HUDEP-2 (cell line): ENCODE results near the gene EDAR.

Experiments
- DNase-seq, 76 experiments: peaks; one replicate each; lab custom pipeline; 2025; ENCODE audit not compliant: unreplicated experiment in 76 of 76; lab: John Stamatoyannopoulos, UW

Gene EDAR

DNA sequence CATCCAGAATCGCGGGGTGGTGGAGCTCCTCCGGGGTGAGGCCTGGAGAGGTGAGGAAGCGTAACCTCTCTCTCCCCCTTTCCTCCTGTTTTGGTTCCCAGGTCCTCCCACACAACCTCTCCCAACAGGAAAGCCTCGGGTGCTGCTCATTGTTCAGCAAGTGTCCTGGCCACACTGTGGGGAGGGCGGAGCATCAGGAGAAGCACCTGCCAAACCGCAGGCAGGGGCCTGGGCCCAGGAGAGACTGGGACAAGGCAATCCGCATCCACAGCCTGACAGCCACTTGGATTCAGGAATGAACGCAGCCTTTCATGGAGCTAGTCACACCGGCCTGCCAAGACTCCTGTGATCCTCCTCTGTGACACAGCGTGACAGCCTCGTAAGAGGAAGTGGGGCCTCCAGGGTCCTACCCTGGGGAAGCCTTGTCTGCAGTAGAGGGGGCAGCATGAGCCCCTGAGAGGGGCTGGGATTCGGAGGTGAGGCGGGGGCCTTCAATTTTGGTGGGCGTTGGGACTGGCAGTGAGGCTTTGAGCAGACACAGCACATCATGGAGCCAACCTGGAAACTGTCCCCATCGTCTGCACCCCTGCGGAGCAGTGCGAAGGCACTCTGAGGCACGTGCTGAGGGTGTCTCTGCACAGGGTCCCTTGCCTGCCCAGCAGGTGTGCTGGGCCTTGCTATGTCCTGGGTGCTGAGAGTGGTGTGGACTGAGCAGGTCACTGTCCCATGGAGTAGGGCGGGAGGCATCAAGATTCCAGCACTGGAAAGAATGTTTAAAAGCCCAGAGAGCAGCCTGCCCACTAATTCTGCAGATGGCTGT lies 62.2 kb downstream of the EDAR start:
- no peak for DNase-seq

DNA sequence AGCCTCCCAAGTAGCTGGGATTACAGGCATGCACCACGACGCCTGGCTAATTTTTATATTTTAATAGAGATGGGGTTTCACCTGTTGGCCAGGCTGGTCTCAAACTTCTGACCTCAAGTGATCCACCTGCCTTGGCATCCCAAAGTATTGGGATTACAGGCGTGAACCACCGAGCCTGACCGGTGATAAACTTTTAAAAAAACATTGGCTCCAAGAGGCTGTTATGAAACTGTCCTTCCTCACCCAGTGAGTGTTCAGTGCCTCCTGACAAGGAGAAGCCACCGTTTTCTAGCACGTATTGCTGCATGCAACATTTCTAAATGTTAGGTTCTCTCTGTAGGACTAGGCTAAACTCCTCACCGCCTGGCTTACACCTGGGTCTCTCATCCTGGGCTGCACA lies 63.3 kb downstream of the EDAR start:
- no peak for DNase-seq

DNA sequence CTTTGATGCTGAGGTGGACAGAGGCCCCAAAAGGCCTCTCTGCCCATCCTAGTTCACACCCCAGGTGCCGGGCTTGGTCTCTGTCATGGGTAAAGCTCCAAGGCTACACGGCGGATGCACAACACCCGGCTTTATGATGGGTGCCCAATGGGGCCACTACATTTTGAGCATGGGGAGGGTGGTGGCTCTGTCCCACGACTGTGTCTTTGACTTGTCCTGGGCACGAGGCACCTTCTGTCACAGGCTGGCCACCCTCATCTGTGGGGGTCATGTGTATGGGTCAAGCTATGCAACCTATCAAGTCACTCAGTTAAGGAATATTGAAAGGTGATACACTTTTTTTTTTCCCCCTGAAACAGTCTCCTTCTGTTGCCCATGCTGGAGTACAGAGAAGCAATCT lies 63.7 kb downstream of the EDAR start:
- no peak for DNase-seq

DNA sequence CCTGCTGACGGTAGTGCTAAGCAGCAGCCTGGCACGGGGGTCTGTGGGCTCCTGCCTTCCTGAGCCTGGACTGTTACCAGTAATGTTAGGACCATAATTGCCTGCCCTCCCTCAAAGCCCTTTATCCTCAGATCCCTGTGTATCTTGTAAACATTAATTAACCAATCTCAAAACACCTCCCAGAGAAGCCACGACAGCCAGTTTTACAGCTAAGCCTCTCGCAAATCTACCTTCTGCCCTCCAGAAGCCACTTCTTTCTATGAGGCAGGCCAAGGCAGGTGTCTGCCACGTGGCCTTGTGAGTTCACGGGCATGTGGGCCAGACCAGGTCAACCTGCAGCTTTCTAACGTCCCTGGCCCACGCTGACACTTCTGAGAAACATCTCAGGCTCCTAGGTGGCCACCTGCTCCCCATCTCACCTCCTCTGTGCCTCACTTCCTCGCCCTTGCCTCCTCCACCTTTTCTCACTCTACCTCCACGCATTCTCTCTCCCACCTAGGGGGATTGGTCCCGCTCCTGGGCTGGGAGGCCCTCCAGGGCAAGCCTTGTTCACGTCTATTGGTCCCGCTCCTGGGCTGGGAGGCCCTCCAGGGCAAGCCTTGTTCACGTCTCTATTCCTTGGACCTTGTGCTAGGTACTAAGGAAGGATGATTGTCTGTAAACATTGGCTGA lies 64.3 kb downstream of the EDAR start:
- no peak for DNase-seq

DNA sequence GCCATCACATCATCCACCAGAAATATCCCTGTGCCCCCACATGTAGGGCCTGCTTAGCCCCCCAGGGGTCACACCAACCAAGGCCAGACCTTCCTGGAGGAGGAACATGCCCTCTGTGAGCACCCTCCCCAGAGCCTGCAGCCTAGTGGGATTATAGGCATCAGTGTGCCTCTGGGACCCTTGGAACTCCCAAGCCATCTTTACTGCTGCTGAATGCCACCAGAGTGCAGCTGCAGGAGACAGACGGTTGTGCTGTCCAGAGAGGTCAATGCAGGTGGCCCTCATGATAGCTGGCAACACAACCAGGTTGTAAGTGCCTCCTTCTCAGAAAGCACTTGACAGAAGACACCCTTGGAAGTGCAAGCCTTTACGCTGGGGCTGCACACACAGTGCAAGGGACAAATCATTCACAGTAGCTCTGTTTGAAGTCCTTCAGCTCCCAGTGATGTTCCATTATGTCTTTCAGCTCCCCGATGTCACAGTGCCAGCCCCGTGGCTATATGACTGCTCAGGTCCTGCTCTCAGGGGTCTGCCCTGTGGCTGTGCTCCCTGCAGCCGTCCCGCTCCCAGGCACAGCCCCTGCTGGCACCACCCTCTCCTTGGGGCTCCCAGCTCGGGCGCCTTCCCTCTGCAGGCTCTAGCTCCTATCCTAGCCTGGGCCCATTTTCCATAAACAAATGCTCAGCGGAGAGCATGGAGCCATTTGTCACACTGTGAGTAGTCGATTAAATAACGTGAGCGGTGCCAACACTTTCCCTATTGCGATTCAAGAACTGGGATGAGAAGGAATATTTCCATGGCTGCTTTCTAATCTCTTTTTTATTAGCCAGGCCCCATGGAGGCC lies 65.1 kb downstream of the EDAR start:
- no peak for DNase-seq

DNA sequence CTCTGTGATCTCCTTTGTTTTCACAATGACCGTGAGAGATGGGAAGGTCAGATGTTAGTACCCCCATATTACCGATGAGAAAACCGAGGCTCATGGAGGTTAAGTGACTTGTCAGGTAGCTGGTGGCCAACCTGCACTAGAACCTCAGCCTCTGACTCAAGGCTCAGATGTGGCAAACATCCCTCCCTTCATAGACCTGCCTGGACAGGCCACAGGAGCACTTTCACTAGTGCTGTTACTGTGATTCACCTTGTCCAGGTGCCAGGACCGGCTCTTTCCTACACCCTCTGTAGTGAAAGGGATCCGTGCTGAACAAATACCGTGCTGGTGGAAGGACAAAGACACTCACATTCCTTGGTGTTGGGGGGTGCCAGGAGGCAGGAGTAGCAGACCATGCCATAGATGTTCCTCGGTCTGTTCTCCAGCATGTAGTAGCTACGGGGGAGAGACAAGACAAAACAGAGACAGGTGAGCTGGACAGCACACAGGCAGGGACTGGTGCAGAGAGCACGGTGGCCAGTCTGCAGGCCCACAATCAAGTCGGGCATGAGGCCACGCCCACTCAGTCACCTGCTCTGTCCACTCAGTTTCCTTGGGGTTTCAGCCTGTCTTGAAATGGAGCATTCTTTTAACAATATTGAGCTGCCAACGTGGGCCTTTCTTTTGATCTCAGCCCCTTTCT lies 65.9 kb downstream of the EDAR start:
- DNase-seq = no peak

DNA sequence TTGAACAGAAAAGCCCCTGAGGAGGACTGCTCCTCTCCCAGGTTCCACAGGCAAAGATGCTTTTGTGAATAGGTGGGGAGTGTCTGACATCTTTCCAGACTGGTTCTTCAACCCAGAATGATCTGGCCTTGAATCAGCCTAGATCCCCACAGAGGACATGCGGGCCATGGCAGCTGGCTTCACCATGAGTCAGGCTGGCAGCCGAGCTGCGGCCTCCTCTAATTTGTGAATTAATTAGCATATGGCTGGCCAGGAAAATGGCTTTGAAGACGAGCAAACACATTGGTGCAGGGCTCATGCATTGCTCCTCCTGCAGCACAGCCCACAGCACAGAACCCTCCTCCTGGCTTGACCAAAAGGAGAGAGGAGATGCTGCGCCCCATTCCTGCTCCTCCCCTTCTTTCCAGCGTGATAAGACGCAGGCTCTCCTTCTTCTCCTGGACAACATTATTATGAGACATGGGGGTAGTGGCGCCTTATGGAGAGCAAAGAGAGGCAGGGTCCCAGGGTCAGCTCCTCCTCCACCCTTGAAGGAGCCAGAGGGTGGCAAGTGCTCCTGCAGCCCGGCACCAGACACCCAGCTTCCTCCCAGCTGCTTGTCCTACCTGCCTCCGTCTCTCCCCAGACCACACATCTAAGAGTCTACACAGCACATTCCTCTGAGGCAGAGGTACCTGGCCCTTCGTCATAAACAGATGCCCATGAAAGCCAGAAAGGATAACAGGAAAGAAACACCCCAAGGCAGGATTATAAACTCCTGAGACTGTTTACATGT lies 66.7 kb downstream of the EDAR start:
- no peak for DNase-seq

DNA sequence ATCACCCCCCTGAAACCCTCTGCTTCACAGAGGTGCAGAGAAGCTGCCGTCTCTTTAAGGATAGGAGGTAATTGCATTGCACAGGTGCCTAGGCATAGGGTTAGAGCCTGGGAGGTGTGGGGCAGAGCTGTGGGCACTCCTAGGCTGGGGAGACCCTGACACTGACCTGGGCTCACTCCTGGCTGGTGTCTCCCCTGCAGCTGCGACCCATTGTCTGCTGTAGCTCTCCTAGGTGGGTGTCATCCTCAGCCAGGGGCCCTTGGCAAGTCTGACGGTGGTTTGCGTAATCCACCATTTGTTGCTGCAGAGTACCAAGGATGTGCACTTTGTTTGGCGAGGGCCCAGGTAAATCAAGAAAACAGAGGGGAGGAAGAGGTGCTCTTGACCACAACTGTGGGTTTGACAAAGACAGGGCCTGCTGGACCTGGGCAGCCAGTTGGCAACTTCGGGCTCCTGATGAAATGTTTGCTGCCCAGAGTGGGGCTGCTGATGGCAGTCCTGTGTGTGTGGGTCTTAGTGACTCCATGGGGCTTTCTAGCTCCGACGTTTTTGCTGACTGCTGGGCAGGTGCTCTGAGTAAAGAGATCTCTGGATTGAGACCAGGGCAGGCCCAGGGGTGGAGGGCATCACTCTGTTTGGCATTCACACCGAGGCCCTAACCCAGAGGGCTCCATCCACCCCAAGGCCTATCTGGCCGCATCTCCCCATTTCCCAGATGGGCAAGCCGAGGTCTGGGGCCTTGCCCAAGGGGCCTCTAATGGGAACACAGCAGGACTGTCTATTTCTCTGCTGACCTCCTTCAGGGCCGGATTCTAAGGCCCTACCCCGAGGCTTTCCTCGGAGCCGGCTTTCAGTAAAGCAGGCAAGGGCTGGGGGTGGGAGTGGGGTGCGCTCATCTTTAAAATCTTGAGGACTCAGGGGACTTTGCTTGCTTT lies 67.7 kb downstream of the EDAR start:
- DNase-seq = no peak

DNA sequence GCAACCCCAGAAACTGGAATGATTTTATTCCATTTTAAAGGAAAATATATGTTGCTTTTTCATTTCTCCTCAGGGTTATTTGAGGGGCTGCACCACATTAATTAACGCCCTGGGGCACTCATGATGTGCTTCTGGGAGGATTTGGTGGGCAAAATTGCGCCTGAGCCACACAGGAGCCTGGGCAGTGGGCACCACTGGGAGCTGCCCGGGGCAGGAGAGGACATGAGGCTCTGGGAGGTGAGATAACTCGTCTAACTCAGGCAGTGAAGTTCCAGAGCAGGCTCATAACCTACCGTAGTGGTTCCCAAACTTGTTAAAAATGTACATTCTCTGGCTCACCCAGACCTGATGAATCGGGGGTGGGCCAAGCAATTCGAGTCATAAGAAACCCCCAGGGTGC lies 68.3 kb downstream of the EDAR start:
- DNase-seq = no peak

DNA sequence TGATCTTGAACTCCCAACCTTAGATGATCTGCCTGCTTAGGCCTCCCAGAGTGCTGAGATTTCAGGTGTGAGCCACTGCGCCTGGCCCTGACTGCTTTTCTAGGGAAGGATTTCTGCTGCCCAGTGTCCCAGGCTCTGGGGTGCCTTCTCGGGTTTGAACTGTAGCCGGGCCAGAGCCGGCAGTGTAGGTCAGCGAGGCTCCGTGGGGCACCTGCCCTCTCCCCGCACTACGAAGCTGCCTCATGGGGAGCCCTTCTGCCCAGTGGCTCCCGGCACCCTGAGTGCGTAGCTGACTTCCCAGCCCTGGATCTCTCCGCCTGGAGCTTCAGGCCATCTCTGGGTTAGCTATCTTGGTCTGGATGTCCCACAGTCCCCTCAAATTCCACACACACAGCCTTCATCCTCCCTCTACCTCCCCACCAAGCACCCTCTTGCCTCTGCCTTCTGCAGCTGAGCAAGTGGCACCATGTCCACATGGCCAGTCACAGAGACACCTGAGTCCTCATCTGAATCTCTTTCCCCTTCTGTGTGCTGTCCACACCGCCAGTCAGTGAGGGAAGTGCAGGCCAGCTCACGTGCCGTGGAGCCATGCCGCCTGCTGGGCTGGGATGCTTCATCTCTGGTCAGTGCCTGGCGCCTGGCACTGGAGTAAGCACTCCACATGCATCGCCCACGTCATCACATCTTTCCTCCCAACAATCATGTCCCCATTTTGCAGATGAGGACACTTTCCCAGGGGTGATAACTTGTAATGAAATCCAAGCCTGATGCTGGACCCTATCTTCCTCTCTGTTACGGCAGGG lies 69.2 kb downstream of the EDAR start:
- DNase-seq = no peak

DNA sequence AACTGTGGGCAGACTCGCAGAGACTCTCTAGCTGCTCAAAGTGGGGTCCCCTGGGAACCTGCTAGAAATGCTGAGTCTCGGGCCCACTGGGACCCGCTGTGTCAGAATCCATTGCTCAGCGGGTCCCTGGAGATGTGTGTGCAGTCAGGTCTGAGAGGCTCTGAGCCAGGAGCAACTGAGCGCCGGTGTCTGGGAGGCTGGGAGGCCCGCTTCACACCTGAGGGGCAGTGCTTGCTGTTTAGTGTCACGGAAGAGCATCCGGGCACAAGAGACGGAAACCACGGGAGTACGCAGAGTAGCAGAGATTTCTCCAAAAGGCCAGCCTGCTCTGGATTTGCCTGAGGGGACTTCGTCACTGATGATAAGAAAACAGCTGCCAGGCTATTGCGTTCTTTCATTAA lies 70.1 kb downstream of the EDAR start:
- DNase-seq = no peak

DNA sequence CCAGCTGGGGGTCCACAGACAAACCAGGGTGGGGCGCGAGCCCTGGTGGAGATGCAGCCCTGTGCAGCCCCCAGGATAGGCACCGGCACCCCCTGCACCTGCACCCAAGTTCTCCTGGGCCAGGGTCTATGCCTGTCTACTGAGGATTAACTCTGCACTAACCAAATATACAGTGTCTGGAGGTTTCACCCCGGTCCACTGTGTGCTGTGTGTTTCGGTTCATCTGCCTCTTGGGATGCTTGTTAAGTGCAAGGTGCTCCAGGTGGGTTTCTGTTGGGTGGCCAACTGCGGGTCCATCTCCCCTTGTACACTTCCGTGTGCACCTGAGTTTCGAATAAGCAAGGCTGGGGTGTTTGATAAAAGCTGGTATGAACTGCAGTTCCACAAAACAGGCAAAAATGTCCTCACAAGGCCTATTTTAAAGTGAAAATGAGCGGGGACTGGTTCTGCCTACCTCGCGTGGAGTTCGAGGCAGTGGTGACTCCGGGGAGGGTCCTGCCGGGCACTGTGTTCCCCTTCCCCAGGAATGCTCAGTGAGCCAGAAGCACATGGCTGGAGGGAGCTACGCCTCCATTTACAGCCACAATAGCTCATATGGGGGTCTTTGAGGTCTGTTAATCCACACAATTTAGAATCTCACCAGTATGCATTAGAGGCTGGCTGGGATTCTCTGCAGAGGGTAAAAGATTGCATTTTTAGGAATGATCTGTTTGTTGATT lies 70.7 kb downstream of the EDAR start:
- DNase-seq = no peak

DNA sequence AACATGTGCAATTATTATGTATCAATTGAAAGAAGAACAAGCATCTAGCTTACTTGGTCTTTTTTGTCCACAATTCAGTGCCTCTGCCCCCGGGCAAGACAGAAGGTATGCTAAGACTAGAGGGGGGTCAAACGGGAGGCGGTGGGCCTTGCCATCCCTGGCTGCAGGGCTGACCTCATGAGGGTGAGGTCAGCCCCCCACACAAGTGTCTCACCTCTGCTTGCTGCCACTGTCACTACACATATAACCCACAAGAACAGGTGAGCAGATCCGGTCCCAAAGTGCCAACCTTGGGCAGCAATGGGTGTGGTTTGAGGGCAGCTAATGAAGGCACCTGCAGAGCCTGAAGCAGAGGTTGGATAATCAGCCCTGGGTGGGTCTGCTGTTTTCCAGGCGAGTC lies 71.5 kb downstream of the EDAR start:
- no peak for DNase-seq

DNA sequence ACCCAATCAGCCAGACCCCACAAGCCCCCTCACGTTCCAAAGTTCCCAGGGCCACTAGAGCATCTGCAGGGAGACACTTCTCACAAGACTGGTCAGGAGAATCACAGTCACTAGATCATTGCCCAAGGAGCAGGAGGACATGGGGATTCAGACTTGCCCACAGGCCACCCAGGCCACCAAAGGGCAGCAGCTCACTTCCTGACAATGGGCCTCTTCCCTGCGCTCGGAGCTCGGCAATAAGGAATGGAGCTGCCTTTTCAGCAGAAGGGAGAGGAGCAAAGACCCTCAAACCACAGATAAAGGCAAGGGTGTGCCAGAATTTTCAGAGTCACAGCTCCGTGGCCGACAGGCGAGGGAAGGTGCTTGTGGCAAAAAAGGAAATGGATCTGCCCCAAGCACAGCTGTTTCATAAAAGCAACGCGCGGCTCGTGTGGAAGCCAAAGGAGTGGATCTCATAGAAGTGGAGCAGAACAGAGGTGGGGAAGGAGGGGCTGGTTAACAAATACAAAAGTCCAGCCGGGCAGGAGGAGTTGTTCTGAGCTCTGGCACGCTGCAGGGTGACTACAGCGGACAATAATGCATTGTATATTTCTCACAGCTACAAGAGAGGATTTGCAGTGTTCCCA lies 72.1 kb downstream of the EDAR start:
- no peak for DNase-seq

DNA sequence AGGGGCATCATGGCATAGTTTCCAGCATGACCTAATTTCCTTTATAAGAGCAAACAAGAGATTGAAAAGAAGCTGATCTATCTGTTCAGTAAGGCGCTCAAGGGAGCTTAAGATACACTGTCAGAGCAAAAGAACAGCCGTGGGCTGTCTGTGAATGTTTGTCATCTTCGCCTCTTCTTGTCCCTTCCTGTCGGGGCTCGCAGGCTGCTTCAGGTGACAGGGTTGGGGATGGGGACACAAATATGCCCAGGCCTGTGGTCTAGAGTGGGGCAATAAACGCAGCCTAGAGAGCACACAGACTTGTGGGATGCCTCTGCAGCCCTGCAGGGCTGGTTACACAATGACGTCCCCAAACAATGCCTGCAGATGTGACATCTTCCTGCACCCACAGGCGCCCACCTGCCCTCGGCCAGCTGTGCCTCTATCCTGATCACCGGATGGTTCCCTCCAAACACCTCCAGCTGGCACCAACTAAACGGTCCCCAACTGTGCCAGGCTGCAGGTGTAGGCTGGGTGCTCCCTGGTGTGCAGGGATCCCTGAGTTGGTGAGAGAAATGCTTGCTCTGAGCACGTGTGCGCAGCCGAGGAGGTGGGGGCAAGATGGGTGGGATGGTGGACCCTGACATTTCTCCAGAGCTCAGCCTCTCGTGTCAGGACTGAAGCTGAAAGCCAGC lies 72.8 kb downstream of the EDAR start:
- DNase-seq = no peak

DNA sequence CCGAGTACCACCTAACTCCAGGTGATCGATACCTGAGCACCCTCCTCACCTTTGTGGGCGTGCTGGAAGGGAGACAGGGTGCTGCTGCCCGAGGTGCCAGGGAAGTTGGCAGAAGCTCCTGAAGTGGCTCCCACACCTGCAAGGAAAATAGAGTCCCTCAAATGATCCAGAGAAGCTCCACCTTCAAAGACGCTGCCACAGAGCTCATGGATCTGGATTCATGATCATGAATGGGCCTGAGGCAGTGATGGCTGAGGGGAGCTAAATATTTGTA lies 76.5 kb downstream of the EDAR start:
- DNase-seq = no peak
